Erythroblast (primary cell): Measurements from ENCODE around the gene ETV7.

Source experiments
- GATA1 ChIP-seq: IDR thresholded peaks from 2 replicates; pipeline ENCODE4 v1.6.1; 2011; ENCODE audit warnings: low read depth, mild to moderate bottlenecking, control low read depth, low read length, moderate library complexity
- POLR2A ChIP-seq: IDR thresholded peaks from 2 replicates; pipeline ENCODE4 v1.6.1; 2011; ENCODE audit warnings: mild to moderate bottlenecking, low read length

DNA sequence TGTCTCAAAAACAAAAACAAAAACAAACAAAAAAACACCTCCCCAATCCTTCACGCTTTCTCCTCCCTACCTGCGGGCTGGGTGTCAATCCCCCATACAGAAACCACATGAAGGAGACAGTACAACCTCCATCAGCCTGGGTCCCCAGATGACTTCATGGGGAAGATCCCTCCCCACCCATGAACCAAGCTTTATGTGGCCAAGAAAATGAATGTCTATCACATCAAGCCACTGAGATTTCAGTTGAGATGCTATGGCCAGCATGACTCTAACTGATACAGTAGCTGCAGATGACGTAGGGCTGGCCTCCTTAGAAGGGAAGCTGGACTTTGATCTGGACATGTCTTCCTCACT is 29.6 kb downstream of the ETV7 start:
- TF ChIP-seq POLR2A (no peak), GATA1 (no peak)
